NCI-H128 (cell line): ENCODE data around the gene GFOD1.

Source experiments
- DNase-seq: peaks from one replicate; lab custom pipeline; 2025; ENCODE audit not compliant: unreplicated experiment; lab: John Stamatoyannopoulos, UW

GFOD1 gene

GRCh38 chr6:13487122-13488014 lies at the start of gene GFOD1:
Gene GFOD1, minus strand, starts transcription at chr6:13487600. Its CDS starts 710 bp downstream, at chr6:13486890.
- peak; percentile 73 for DNase-seq

- DNase-seq: no peak
These were observed 49.6 kb upstream of the GFOD1 start for GRCh38 chr6:13536796-13537526.

DNA sequence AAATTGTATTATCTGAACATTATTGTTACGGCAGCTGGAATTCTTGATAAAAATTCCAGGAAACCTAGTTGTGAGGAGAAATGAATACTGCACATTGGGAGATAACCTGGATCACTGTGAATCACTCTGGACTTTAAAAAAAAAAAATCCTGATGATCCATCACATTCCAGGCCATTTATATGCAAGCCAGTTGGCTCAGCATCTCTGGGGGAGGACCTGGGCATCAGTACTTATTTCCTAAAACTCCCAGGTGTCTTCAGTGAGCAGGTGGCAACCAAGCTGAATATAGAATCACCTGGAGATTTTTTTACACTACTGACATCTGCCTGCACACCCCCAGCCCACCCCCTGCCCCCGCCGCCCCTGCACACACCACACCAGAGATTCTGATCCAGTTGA lies 47.9 kb upstream of the GFOD1 start:
- no peak for DNase-seq

DNA sequence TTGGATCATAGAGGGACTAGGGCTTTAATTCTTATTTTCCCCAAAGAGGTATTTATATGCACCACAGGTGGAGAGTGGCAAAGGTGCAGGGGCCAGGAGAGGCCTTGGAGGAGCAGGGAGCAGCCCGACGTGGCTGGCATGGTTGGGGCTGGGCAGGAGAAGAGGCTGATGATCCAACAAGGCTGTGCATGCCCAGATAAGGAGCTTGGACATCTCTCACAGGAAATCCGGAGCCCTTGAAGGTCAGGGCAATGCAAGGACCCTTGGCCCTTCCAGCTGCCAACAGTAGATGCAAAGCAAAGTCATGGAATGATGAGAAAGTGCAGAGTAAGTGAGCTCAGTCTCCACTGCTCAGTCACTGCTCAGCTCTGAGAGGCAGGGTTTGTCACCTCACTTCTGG lies 47.1 kb upstream of the GFOD1 start:
- no peak for DNase-seq

DNA sequence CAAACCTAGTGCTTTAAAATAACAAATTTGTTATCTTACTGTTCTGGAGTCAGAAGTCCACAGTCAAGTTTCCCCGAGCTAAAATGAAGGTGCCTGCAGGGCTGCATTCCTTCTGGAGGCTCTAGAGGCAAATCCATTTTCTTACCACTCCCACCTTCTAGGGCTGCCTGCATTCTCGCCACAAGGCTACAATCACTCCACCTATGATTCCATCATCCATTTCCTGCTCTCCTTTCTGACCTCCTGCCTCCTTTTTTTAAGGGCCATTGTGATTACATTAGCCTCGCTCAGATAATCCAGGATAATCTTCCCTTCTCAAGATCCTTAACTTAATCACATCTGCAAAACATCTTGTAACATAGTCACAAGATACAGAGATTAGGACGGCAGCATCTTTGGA lies 44.6 kb upstream of the GFOD1 start:
- DNase-seq: no peak

- no peak for DNase-seq
These were observed 41.5 kb upstream of the GFOD1 start for GRCh38 chr6:13528777-13529343.

GRCh38 chr6:13528232-13528631 lies 40.8 kb upstream of the GFOD1 start:
- DNase-seq: no peak

DNA sequence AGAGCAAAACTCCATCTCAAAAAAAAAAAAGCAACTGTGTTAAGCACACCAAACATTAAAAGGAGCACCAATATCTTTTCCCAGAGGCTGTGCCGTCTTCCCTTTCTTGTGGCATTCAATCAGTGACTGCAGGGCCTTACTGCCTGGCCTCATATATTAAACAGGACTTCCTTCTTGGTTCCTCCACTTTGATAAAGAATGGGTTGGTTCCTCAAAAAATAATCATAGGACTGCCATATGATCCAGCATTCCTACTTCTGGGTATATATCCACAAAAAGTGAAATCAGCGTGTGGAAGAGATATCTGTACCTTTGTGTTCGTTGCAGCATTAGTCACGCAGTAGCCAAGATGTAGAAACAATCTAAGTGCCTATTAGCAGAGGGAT lies 40.3 kb upstream of the GFOD1 start:
- DNase-seq: no peak

DNA sequence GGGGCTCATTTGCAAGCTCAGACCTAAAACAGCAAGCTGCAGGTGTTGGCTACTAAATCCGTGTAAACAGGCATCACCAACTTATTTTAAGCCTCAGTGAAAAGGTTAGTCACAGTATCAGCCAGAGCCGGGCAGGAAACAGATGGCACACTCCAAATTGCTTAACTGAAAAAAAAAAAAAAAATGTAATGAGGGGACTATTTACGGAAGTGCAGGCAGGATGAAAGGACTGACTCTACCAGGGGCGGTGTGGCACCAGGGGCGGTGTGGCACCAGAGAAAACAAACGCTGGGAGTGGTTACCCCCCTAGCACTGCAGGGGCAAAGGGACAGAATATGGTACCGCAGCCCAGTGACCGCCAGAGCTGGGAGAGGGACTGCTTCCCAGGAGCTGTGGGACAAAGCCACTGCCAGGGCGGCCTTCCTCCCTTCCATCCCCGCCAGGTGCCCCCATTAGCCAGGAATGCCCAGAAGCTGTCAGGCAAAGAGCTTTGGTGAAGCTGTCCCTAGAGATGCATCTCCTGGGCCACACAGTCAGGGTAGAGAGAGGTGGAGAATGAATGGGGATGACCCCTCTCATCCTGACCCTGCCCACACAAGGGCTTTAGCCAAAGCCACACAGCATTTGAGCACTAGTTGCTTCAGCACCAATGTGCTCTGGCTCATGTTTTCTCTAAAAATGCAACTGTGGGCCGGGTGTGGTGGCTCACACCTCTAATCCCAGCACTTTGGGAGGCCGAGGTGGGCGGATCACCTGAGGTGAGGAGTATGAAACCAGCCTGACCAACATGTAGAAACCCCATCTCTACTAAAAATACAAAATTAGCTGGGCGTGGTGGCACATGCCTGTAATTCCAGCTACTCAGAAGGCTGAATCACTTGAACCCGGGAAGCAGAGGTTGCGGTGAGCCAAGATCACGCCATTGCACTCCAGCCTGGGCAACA lies 39.6 kb upstream of the GFOD1 start:
- DNase-seq: no peak

GRCh38 chr6:13526357-13526726 lies 38.9 kb upstream of the GFOD1 start:
- DNase-seq: no peak

- no peak for DNase-seq
These were observed 37.6 kb upstream of the GFOD1 start for GRCh38 chr6:13524801-13525508.

GRCh38 chr6:13523826-13524622 lies 36.6 kb upstream of the GFOD1 start:
- no peak for DNase-seq

GRCh38 chr6:13522656-13523055 lies 35.3 kb upstream of the GFOD1 start:
- no peak for DNase-seq

DNA sequence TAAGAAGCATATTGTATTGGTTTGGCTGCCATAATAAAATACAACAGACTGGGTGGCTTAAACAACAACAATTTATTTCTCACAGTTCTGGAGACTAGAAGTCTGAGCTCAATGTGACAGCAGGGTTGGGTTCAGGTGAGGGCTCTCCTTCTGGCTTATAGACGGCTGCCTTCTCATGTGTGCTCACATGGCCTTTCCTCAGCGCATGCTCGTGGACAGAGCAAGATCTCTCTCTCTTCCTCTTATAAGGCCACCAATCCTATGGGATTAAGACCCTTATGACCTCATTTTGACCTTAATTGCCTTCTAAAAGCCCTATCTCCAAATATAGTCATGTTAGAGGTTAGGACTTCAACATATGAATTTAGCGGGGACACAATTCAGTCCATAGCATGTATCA lies 32.4 kb upstream of the GFOD1 start:
- DNase-seq: no peak

- no peak for DNase-seq
These were observed 29.7 kb upstream of the GFOD1 start for GRCh38 chr6:13517116-13517515.

DNA sequence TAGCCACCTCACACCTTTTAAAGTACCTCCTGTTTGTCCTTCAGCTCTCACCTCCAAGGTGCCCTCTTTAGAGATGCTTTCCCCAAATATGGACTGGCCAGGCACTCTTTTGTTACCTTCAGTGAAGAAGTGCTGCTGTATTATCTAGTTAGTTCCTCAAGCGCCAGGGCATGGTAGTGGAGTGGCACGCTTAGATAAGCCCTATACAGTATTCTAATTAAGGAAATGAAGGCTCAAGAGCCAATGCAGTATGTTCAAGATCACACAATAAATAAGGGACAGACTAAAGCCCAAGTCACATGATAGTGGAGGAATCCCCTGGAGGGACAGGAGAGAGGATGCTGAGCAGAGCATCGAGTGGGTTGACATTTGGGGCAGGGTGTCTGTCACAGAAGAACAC lies 28.5 kb upstream of the GFOD1 start:
- no peak for DNase-seq

DNA sequence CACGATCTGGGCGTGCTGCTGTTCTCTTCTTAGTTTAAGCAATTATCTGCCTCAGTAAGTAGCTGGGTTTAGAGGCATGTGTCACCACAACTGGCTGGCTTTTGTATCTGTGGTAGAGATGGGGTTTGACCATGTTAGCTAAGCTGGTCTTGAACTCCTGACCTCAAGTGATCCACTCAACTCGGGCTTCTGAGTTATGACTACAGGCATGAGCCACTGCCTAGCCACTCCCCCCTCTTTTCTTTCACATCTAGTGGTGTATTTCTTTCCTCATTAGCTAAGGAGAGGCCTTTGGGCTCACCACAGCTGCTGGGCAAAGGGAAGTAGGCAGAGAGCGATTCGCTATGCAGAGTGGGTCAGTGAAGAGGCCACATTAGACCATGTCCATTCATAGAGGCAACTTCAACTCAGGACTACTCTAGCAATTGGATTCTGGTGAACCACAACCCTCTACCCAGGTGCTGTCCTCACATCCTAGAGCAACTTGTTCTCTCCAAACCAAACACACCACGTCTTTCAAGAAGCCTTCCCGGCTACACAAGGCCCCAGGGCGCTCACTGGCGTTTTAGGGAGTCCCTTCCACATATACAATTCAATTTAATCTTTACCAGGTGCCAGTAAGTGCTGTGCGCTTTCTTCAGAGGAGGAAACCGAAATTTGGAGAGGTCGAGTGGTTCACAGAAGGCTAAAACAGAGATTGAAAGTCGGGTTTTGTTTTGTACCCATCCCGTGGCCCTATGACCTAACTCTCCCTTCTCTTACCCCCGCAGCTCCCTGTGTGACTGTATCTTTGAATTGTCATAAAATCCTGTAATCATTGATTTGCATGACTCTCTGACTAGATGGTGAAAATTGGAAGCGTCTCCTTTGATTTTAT lies 26.5 kb upstream of the GFOD1 start:
- DNase-seq: no peak

DNA sequence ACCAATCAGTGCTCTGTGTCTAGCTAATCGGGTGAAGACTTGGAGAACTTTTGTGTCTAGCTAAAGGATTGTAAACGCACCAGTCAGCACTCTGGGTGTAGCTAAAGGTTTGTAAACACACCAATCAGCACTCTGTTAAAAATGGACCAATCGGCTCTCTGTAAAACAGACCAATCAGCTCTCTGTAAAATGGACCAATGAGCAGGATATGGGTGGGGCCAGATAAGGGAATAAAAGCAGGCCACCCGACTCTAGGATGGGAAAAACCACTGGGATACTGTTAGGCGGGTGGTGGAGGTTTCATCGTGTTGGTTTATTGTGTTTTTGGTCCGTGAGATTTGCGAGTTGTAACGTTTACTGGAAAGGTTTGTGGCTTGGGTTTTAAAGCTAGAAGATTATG lies 25.5 kb upstream of the GFOD1 start:
- no peak for DNase-seq
